IMR-90 (cell line): Measurements from ENCODE around the gene TMEM97. TPM values are rescaled to one million over a fixed set of nuclear protein-coding genes. Genes with fewer than 3 reads are reported as not detected.
A peak's percentile ranks its signal among the peaks of the same experiment; 100 is the strongest.

ENCODE experiments used
- ATAC-seq: fragments of 200-7000 bp; cut with Tn5 transposase; 2 replicates; pipeline ENCODE4 v1.9.1; 2020; ENCODE audit warnings: low read depth, mild to moderate bottlenecking, moderate library complexity
- BruUV-seq: library from RNA; stranded (reverse); fragments of 400-500 nt; replicated peaks from 2 replicates; lab custom pipeline; 2021; lab: Mats Ljungman, UMichigan
- CTCF ChIA-PET: fragments of 300-600 bp; formaldehyde crosslinking; extraction: SDS; loops from one replicate; lab custom pipeline; 2021; ENCODE audit warnings: antibody characterized with exemption; lab: Yijun Ruan, JAX
- POLR2A ChIA-PET: fragments of 300-600 bp; sonication (Branson Sonifier 250); formaldehyde crosslinking; loops from one replicate; lab custom pipeline; 2022; ENCODE audit warnings: antibody characterized with exemption; ENCODE audit not compliant: unreplicated experiment; lab: Charles Lee
- DNase-seq: peaks from one replicate; pipeline ENCODE4 v3.0.0; 2013
- H2AFZ ChIP-seq: replicated peaks from 2 replicates; pipeline ENCODE3; 2013; ENCODE audit warnings: low read length, mild to moderate bottlenecking; ENCODE audit not compliant: poor library complexity
- H2AK5ac ChIP-seq: 2 replicates; pipeline ENCODE4 v1.6.1; 2013; ENCODE audit warnings: low read depth, low read length, inconsistent platforms
- H2AK9ac ChIP-seq: replicated peaks from 2 replicates; pipeline ENCODE3; 2013; ENCODE audit warnings: mild to moderate bottlenecking, low read depth, low read length, moderate library complexity; ENCODE audit not compliant: poor library complexity
- H2BK120ac ChIP-seq: 2 replicates; pipeline ENCODE4 v1.6.1; 2013; ENCODE audit warnings: low read depth, low read length, inconsistent platforms
- H2BK15ac ChIP-seq: 3 replicates; pipeline ENCODE4 v1.6.1; 2013; ENCODE audit warnings: low read depth, low read length, inconsistent platforms
- H2BK20ac ChIP-seq: 2 replicates; pipeline ENCODE4 v1.6.1; 2013; ENCODE audit warnings: low read depth, mild to moderate bottlenecking, inconsistent platforms, low read length, moderate library complexity
- H2BK5ac ChIP-seq: 2 replicates; pipeline ENCODE4 v1.6.1; 2013; ENCODE audit warnings: mild to moderate bottlenecking, low read depth, low read length, inconsistent platforms; ENCODE audit not compliant: poor library complexity, severe bottlenecking
- H3K14ac ChIP-seq: replicated peaks from 2 replicates; pipeline ENCODE4 v1.6.1; 2013; ENCODE audit warnings: low read depth, low read length, inconsistent platforms
- H3K18ac ChIP-seq: 2 replicates; pipeline ENCODE4 v1.6.1; 2013; ENCODE audit warnings: low read depth, low read length, control low read depth
- H3K23ac ChIP-seq: 2 replicates; pipeline ENCODE4 v1.6.1; 2013; ENCODE audit warnings: low read depth, low read length, inconsistent platforms
- H3K27ac ChIP-seq: 2 replicates; pipeline ENCODE4 v1.5.1; 2013; ENCODE audit warnings: mild to moderate bottlenecking, control low read depth, low read length; ENCODE audit not compliant: insufficient read depth
- H3K27me3 ChIP-seq: 2 replicates; pipeline ENCODE4 v1.6.1; 2013; ENCODE audit warnings: low read length; ENCODE audit not compliant: control insufficient read depth, insufficient read depth
- H3K36me3 ChIP-seq: 2 replicates; pipeline ENCODE4 v1.6.1; 2013; ENCODE audit warnings: low read length, mixed read lengths; ENCODE audit not compliant: control insufficient read depth, insufficient read depth
- H3K4ac ChIP-seq: 2 replicates; pipeline ENCODE4 v1.6.1; 2013; ENCODE audit warnings: low read depth, low read length, inconsistent platforms
- H3K4me1 ChIP-seq: 2 replicates; pipeline ENCODE4 v1.6.1; 2013; ENCODE audit warnings: low read length, mixed read lengths; ENCODE audit not compliant: control insufficient read depth, insufficient read depth
- H3K4me2 ChIP-seq: 2 replicates; pipeline ENCODE4 v1.6.1; 2013; ENCODE audit warnings: low read depth, mild to moderate bottlenecking, control low read depth, low read length, moderate library complexity
- H3K4me3 ChIP-seq: 2 replicates; pipeline ENCODE4 v1.5.1; 2013; ENCODE audit warnings: low read depth, mild to moderate bottlenecking, control low read depth, low read length, moderate library complexity; ENCODE audit not compliant: insufficient read depth
- H3K56ac ChIP-seq: 2 replicates; pipeline ENCODE4 v1.6.1; 2013; ENCODE audit warnings: low read length, inconsistent platforms; ENCODE audit not compliant: insufficient read depth; ENCODE audit errors: extremely low read depth
- H3K79me1 ChIP-seq, 2 experiments: 2 replicates each; pipeline ENCODE4 v1.6.1; 2013; ENCODE audit warnings: low read length in 2 of 2, inconsistent platforms in 1 of 2, low read depth in 1 of 2
- H3K9ac ChIP-seq: 2 replicates; pipeline ENCODE4 v1.6.1; 2013; ENCODE audit warnings: low read depth, low read length, control low read depth
- H3K9me1 ChIP-seq: 2 replicates; pipeline ENCODE4 v1.6.1; 2013; ENCODE audit warnings: low read length, inconsistent platforms; ENCODE audit not compliant: insufficient read depth
- H3K9me3 ChIP-seq: 2 replicates; pipeline ENCODE4 v1.6.1; 2013; ENCODE audit warnings: low read length; ENCODE audit not compliant: control insufficient read depth, insufficient read depth
- H4K20me1 ChIP-seq: 2 replicates; pipeline ENCODE4 v1.6.1; 2013; ENCODE audit warnings: low read length, inconsistent platforms; ENCODE audit not compliant: insufficient read depth
- H4K5ac ChIP-seq: 2 replicates; pipeline ENCODE4 v1.6.1; 2013; ENCODE audit warnings: mild to moderate bottlenecking, low read depth, low read length, control low read depth
- H4K8ac ChIP-seq, 2 experiments: 2 replicates each; pipeline ENCODE4 v1.6.1; 2013; ENCODE audit warnings: low read depth in 2 of 2, low read length in 2 of 2, control low read depth in 1 of 2, inconsistent platforms in 1 of 2
- H4K91ac ChIP-seq: 2 replicates; pipeline ENCODE4 v1.6.1; 2013; ENCODE audit warnings: low read depth, low read length, inconsistent platforms; ENCODE audit not compliant: insufficient read depth
- BHLHE40 ChIP-seq: fragments of 150-350 bp; IDR thresholded peaks from 2 replicates; pipeline ENCODE4 v1.6.1; 2016; ENCODE audit warnings: mild to moderate bottlenecking, low read depth, low read length
- CTCF ChIP-seq: conservative IDR thresholded peaks from 2 replicates; pipeline ENCODE4 v1.5.1; 2012; ENCODE audit warnings: mild to moderate bottlenecking, low read depth, low read length, improper control_type of control experiment
- FOS ChIP-seq: fragments of 150-350 bp; IDR thresholded peaks from 2 replicates; pipeline ENCODE4 v1.6.1; 2016; ENCODE audit warnings: low read depth, low read length
- NFE2L2 ChIP-seq: fragments of 150-350 bp; IDR thresholded peaks from 2 replicates; pipeline ENCODE4 v1.6.1; 2016; ENCODE audit warnings: low read depth, mild to moderate bottlenecking, low read length
- RAD21 ChIP-seq: IDR thresholded peaks from 2 replicates; pipeline ENCODE4 v1.6.1; 2012; ENCODE audit warnings: low read length, improper control_type of control experiment
- RCOR1 ChIP-seq: IDR thresholded peaks from 2 replicates; pipeline ENCODE4 v1.6.1; 2012; ENCODE audit warnings: mild to moderate bottlenecking, low read length, improper control_type of control experiment; ENCODE audit not compliant: insufficient replicate concordance
- USF2 ChIP-seq: fragments of 150-350 bp; IDR thresholded peaks from 2 replicates; pipeline ENCODE4 v1.6.1; 2017; ENCODE audit warnings: mild to moderate bottlenecking, antibody characterized with exemption, low read length, low read depth
- WGBS, 2 experiments: methylation state at CpG; one replicate each; pipeline versions ENCODE4 v1.1.5 to v1.1.7; 2013; ENCODE audit warnings: missing lambda C conversion rate in 2 of 2; ENCODE audit not compliant: insufficient read length in 1 of 2; ENCODE audit errors: extremely low coverage in 2 of 2; 5-methylcytosine and 5-hydroxymethylcytosine counted together
- dilution Hi-C: fragments of 300-500 bp; cut with HindIII; formaldehyde crosslinking; loops from one replicate; pipeline ENCODE4 v1.14.3; 2018; ENCODE audit warnings: low sequenced_read_pairs; ENCODE audit not compliant: unreplicated experiment
- in situ Hi-C: fragments of 300-500 bp; cut with MboI; formaldehyde crosslinking; loops from 3 replicates; pipeline ENCODE4 v1.14.3; 2019; ENCODE audit warnings: low sequenced_read_pairs, inconsistent platforms, mixed read lengths
- intact Hi-C: fragments of 100-400 bp; cut with micrococcal nuclease; formaldehyde crosslinking; loops from 2 replicates; pipeline ENCODE4 v1.10.0; 2022
- polyA plus RNA-seq, 3 experiments: library from polyadenylated mRNA; depleted of rRNA; stranded (reverse); fragments of >200 nt; gene quantifications; 2 replicates each; pipeline ENCODE4 v1.2.3, GENCODE V29; 2012; ENCODE audit warnings: low replicate concordance in 1 of 3
- total RNA-seq: library from RNA; depleted of rRNA; stranded (reverse); fragments of >200 nt; gene quantifications from 2 replicates; pipeline ENCODE4 v1.2.3, GENCODE V29; 2012

Gene TMEM97
- total and polyA plus RNA-seq, 2 of the 4 experiments (the other 2 are of a cell fraction), result 12.3 to 21.3 TPM

GRCh38 chr17:28339431-28339830, 20.4 kb downstream of the TMEM97 start:
- Histone ChIP-seq H3K27ac (no peak overlapping the region), H3K18ac (no peak overlapping the region), H3K4me2 (no peak overlapping the region), H4K20me1 (peaks cover 41% of the 10 kb centered on the region; the same call in 1 of the 2 replicates), H4K5ac (no peak overlapping the region), H3K23ac (no peak overlapping the region), H3K79me1 (peaks cover 31 to 87% of the 10 kb centered on the region in 2 experiments; a peak in 3 of 4 replicates), H3K4ac (no peak overlapping the region; the same call in 1 of the 2 replicates), H3K4me1 (peaks cover 9% of the 10 kb centered on the region), H4K8ac (no peak overlapping the region), H3K56ac (no peak overlapping the region), H2AK9ac (no peak overlapping the region), H2AFZ (no peak overlapping the region), H3K4me3 (no peak overlapping the region), H3K9me3 (no peaks in the 10 kb centered on the region), H3K9ac (no peak overlapping the region), H2BK20ac (no peak overlapping the region), H2AK5ac (peak overlapping the region; percentile 13; the same call in 1 of the 2 replicates), H2BK5ac (no peak overlapping the region), H3K27me3 (no peaks in the 10 kb centered on the region), H4K91ac (no peak overlapping the region), H2BK120ac (no peak overlapping the region), H3K9me1 (peaks cover 12% of the 10 kb centered on the region), H3K14ac (no peak overlapping the region), H3K36me3 (peaks cover 48% of the 10 kb centered on the region), H2BK15ac (no peak overlapping the region)
- WGBS, 2 experiments, result 87% methylated on average over 3 of the region's 15 CpGs; no CpG with 5 or more reads in 1 of the 2 experiments
- CTCF ChIA-PET, result no interaction called here
- intact Hi-C loops (loop anchor here (5.0 to 10.0 kb wide), 3 partner anchors 107 to 447 kb away; partner anchors contain the start of genes LYRM9 and NLK), dilution Hi-C loops (no loop called here), in situ Hi-C loops (loop anchor here (25.0 kb wide), 1 partner anchor 802 kb away; no protein-coding TSS in a partner anchor)
- DNase-seq, result no peak
- no peak for ATAC-seq
- no peak for TF ChIP-seq NFE2L2
- no peak for TF ChIP-seq CTCF
- no peak for TF ChIP-seq BHLHE40
- no peak for TF ChIP-seq RCOR1
- TF ChIP-seq USF2, result no peak
- no peak for TF ChIP-seq FOS
- TF ChIP-seq RAD21, result no peak
- POLR2A ChIA-PET, result no interaction called here
- BruUV-seq, result no TSS peak
